ELR (cell line): ENCODE data around the gene SPATA9.
"Not testable (repeated sequence)": the region's sequence is repeated elsewhere in the genome, so short reads cannot be mapped to it uniquely, and the experiment has no call there.

Source experiments
- DNase-seq: peaks from one replicate; pipeline ENCODE4 v3.0.0-alpha.2; 2015; ENCODE audit warnings: low read depth

The SPATA9 gene

DNA sequence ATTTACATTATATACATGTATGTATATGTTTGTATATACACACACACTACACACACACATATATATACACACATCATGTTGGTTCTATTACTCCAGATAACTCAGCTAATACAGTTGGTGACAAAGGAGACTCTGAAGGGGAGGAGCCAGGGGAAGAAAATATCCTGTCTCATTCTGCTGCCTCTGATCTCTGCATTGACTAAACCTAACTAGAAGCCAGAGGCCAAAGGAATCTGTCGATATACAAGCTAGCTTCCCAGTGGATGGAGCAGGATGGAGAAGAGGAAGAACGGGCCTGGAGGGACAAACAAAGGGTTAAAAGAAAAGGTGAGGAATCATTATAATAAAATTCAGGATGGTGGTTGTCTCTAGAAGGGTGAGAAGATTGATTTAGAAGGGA is 34.6 kb upstream of the SPATA9 start:
- no peak for DNase-seq

DNA sequence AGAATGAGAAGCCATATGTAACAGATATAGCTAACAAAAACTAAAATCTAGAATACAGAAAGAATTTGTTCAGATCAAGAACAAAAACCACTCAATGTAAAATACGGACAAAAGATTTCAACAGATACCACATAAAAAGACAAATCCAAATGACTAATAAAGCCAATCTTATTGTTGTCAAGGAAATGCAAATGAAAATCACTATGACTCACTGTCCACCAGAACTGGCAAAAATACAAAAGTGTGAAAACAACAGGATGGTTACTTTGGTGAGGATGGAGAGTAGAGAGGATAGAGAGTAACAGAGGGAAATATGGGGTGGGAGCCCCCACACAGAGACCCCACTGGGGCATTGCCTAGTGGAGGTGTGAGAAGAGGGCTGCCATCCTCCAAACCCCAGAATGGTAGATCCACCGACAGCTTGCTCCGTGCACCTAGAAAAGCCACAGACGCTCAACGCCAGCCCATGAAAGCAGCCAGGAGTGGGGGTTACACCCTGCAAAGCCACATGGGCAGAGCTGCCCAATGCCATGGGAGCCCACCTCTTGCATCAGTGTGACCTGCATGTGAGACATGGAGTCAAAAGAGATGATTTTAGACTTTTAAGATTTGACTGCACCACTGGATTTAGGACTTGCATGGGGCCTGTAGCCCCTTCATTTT is 33.1 kb upstream of the SPATA9 start:
- DNase-seq: peak; percentile 93

DNA sequence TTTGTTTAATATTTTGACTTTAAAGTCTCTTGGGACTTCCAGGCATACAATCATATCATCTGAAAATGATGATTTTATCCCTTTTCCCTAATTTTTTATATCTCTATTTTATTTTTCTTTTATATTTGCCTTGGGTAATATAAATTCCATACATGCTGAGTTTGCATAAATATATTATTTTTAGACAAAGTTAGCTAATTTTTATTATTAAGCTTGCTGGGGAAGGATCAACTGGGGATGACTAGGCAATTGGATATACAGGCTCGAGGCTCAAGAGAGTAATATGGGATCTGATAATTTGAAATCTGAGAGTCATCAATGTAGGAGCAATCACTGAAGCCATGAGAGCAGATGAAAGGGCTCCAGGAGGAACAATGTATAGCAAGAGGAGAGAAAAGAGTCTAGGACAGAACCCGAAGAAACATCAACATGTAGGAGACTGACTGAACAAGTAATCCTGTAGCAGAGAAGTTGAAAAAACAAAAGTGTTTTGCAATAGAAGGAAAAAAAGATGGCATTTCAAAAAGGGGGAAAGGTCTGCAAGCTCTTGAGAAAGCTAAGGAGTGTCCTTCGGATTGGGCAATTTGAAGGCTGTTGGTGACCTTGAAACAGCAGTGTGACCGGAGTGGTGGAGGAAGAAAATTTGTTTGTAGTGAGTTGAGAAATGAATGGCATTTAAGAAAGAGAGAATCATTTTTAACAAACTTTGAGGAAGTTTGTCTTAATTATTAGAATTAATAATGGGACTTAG is 31.3 kb upstream of the SPATA9 start:
- DNase-seq: no peak

DNA sequence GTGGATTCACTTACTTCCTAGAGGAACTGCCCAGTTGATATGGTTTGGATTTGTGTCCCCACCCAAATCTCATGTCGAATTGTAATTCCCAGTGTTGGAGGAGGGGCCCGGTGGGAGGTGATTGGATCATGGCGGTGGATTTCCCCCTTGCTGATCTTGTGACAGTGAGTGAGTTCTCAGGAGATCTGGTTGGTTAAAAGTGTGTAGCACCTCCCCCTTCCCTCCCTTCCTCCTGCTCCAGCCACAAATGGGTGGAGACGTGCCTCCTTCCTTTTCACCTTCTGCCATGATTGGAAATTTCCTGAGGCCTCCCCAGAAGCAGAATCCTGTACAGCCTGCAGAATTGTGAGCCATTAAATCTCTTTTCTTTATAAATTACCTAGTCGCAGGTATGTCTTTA is 30.5 kb upstream of the SPATA9 start:
- DNase-seq: not testable (repeated sequence)

DNA sequence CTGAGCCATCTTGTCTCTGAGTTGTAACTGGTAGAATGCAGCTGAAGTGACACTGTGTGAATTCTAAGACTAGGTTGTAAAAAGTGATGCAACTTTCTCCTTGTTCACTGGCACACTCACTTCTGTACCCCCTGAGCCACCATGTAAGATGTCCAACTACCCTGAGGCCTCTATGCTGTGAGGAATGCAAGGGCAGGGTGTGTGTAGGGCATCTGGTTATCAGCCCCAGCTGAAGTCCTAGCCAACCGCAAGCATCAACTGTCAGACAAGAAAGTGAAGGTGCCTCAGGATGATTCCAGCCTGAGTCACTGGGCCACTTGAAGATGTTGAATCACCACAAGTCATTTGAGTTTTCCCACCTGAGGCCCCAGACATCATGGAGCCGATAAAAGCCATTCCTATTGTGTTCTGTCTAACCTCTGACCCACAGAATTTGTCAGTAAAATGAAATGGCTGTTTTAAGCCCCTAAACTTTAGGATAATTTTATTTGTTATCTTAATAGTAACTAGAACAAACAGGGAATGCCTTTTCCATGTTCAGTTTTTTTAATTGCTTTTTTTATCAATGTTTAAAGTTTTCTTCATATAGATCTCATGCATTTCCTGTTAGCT is 29.7 kb upstream of the SPATA9 start:
- DNase-seq: peak; percentile 99

DNA sequence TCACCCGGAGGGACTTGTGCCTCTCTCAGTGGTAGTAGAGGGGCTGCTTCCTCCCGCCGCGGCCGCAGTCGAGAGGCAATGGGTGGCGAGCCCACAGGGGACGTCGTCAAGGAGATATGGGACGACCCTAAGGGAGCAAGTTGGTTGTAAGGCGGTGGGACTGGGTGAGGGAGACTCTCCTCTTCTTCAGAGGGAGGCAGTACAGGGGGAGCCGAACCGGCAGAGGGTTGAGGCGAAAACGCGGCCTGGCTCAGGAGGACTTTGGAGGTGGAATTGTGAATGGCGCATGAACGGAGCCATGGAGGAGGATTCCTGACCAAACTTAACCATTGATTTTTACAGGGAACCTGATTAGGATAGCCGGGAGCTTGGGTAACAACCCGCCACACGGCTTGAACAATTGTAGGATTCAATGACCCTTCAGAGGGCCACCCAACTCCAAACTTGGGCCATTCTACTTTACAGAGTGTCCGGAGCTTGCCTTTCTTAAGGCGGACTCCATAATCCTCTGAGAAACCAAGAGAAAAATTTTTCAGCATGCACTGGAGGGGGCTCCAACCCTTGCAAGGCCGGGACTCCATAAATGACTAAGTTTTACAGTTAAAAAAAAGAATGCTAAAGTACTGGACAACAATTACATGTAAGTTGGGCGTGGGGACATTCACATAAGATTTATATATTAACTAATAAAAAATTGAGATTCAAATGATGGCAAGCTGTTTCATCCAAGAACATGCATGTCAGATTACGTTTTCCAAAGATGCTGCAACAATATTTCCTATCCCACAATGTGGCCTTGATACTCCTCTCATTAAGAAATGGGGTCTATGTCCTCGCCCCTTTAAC is 28.9 kb upstream of the SPATA9 start:
- DNase-seq: no peak

DNA sequence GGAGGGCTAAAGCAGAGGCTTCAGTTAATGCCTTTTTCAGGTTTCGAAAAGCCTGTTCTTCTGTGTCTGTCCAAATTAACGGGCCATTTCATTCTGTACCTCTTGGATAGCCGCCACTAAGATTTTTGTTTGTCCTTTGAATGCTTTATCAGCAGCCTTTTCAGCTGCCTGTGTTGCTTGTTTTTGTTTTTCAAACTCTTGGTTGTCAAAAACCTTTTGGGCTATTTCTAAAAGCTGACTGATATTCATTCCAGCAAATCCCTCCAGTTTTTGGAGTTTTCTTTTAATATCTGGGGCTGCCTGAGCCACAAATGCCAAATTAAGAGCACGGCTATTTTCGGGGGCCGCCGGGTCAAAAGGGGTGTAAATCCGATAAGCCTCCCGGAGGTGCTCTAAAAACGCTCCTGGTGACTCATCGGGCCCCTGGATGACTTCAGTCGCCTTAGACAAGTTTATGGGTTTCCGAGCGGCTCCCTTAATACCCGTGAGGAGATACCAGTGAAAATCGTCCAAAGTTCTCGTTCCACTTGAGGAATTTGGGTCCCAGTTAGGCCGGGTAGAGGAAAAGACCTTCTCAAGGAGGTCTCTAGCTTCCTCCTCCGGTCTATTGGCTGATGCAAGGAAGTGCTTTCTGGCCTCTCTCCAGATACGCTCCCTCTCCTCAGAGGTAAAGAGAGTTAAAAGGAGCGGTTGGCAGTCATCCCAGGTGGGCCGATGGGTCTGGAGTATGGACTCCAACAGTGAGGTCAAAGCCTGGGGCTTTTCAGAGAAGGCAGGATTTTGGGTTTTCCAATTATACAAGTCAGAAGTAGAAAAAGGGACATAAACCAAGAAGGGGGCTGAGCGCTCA is 28.1 kb upstream of the SPATA9 start:
- not testable (repeated sequence) for DNase-seq

DNA sequence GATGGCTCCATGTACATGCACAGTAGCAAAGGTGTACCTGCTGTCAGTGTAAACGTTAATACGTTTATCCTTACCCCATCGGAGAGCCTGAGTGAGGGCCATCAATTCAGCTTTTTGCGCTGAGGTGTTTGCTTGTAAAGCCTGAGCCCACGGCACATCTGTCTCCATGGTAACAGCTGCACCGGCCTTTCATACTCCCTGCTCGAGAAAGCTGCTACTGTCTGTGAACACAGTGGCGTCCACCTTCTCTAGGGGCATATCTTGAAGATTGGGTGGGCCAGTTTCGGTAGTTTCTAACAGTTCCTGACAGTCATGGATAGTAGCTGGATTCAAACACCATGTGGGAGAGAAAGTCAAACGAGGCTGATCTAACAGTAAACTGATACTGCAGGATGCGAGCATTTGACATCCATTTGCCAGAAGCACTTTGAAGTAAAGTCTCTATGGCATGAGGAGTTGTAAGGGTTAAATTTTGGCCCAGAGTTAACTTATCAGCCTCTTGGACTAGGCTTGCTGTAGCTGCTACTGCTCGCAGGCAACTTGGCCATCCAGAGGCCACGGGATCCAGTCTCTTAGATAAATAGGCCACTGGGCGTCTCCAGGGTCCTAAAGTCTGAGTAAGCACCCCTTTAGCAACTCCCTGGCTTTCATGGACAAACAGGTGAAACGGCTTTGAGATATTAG is 27.3 kb upstream of the SPATA9 start:
- DNase-seq: no peak

DNA sequence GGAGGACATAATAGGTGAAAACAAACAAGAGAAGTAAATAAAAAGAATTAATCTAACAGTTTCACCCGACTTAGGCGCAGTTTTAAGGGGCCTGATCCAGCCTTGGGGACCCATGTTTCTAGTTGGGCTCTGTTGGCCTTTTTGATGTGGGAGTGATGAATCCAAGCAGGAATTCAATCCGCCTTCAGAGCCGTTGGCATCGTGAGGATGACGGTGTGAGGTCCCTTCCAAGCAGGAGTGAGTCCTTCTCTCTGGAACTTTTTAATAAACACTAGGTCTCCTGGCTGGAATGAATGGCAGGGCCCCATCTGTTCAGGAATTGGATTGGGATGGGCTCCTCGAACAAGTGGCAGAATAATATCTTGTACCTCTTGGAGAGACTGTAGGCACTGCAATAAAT is 26.1 kb upstream of the SPATA9 start:
- DNase-seq: no peak

DNA sequence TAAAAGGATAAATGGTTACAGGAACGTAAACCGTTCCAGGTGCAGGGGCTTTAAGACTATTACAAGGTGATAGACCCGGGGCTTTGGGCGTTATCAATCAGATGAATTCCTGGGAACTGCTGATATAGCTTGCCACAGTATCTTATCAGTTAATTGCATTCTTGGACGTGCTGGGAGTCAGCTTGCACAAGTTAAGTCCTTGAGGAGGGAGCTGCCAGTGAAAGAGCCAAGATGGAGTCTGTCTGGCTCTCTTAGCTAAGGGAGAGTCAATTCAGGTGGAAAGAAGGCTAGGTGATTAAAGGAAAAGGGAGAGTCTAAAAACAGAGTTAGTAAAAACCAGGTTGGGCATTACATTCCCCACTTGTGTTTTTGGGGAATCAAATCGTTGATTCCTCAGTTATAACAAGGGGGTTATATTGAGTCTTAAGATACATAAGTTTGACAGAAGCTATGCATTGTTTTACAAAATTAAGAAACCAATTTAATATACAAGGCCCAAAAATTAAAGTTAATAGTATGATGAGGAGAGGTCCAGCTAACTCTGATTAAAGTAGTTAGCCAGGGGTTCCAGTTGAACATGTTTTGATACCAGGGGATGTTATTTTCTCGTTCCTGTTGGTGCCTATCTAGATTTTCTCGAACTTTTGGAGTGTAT is 24.9 kb upstream of the SPATA9 start:
- not testable (repeated sequence) for DNase-seq

DNA sequence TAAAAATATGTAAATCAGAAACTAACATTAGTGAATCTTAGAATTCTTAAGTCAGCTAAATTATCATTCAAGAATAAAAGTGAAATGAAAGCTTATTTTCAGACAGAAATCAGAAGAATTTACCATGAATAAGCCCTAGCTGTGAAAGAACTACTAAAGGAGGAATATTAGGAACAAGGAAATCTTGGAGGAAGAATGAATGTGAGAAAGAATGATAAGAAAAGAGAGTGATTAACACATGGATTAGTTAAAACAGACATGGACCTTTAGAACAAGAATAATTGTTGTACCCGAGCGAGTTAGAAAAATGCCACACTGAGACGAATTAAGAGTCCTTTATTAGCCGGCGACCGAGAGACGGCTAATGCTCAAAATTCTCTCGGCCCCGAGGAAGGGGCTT is 24.3 kb upstream of the SPATA9 start:
- no peak for DNase-seq

DNA sequence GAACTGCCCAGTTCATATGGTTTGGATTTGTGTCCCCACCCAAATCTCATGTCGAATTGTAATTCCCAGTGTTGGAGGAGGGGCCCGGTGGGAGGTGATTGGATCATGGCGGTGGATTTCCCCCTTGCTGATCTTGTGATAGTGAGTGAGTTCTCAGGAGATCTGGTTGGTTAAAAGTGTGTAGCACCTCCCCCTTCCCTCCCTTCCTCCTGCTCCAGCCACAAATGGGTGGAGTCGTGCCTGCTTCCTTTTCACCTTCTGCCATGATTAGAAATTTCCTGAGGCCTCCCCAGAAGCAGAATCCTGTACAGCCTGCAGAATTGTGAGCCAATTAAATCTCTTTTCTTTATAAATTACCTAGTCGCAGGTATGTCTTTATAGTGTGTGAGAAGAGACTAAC is 23.4 kb upstream of the SPATA9 start:
- not testable (repeated sequence) for DNase-seq

DNA sequence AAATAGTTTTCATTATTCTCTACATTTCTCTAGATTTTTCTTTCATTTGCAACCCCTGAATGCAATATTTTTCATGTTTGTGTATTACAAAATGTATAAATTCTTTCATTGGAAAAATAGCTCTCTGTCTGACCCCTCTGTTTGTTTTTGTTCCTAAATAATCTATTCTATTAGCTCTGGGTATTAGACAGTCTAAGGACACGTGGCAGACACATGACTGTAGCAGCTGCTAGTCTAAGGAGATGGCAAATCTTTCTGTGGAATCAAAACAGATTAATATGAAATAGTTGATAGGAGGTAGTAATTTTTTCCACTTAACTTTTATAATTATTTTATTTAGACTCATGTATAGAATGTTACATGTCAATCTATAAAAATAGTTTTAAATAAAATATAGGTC is 21.4 kb upstream of the SPATA9 start:
- no peak for DNase-seq

DNA sequence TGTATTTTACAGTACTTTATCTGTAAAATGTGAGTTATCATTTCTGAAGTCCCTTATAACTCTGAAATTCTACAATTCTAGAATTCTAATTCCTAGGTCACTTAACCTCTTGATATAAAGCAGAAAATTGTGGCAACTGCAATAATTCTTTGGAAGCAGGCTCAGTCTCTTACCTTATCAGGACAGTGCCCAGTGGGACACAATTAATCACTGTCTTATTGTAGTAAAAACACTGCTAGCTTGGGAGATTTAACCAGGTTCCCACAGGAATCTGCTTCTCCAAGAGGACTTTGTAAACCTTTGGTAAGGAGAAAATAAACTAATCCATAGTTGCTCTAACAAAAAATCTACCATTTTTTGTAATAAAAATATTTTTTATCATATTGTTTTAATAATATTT is 18.3 kb upstream of the SPATA9 start:
- no peak for DNase-seq

DNA sequence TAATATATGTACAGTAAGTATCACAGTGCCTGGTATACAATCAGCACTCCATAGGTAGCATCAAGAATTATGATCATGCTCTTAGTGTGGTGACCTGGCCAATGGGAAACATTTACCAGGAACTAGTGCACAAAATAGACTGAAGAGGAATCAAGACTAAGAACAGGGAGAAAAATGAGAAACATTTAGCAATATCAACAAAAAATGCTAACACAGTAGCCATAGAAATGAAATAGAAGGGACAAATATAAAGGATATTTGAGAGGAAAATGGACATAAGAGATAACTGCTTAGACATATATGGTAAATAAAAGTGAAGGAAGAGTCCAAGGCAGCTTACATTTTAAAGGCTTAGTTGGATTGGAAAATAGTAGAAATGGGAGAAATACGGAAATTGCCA is 16.5 kb upstream of the SPATA9 start:
- DNase-seq: no peak

DNA sequence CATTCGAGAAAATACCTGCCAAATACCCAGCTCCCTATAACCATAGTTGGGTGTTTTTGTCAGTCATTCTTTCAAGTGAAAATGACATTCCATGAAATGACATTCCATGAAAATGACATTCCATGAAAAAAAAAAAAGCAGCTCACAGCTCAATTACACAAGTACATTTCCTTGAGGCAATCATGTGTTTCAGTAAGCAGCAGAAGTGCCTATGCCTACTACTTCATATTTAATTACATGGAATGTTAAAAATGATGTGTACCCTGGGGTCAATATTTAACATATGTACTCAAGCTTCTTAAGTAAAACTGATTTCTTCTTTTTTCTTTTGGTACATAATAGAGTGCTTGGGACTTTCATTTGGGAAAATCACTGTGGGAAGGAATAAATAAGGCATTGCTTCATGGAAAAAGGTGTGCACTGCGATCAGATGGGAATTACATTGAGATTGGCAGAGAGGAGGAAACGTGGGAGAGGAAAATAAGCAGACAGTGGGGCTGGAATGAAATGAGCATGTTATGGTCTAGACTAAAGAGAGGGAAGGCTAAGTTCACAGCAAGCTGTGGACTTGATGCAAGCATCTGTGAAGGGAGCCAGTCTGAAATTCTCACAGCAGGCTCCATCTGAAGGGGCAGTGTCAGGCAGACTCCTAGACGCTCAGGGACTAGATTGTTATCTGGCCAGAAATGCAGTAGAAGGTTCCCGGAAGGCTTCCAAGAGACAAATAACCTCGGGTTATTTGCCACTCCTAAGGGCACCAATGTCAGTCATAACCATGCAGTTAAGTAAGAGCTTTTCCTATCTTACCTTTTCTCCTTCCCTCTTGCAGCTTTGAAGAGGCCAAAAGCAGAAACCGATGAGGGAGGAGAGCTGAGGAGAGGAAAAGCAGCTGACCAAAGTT is 15.2 kb upstream of the SPATA9 start:
- DNase-seq: peak; percentile 13

DNA sequence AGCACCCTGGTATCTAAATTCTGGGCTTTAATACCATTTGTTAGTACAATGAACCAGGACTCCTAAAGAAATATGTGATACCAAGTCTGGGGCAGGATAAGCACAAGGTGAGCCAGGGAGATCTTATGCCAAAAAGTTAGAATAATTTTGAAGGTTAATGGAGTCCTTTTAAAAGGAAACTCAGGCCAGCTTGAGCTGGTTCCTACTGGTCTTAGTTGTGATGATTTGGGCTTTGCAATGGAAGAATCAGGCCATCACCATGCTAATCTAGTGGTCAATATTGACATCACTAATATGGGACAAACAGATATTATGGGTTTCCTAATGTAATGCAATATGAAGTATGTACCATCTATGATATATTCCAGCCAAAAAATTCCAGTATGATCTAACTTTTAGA is 7.5 kb upstream of the SPATA9 start:
- no peak for DNase-seq

DNA sequence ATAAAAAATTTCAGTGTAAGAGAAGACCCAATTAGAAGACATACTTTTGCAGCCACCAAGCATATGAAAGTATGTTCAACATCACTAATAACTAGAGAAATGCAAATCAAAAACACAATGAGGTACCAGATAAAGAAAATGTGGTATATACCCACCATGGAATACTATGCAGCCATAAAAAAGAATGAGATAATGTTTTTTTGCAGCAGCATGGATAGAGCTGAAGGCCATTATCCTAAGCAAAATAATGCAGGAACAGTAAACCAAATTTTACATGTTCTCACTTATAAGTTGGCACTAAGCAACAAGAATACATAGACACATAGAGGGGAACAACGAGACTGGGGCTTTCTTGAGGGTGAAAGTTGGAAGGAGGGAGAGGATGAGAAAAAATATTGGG is 6.9 kb upstream of the SPATA9 start:
- no peak for DNase-seq

DNA sequence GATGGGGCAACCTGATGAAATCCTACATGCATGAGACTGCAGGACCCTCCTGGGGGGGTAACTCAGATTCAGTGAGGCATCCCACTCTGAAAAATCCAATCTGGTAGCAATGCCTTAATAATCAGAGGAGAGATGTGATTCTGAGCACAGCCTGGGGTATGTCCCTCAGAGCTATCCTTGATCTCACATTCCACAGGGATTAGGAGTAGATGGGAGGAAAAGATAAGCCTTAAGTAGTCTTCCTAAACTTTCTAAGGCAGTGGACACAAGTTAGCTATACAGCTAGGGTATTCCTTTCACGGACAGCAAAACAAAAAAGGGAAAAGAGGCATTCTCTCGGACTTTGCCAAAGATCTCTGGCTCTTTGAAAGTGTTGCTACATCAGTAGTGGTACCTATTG is 3.9 kb upstream of the SPATA9 start:
- peak; percentile 67 for DNase-seq
